ENCODE results near the gene PARP8. TPM values are rescaled to one million over a fixed set of nuclear protein-coding genes. Genes with fewer than 3 reads are reported as not detected.

The PARP8 gene
- total and polyA plus RNA-seq, 2 of the 4 experiments (the other 2 are of a cell fraction) = 6.9 to 8.2 TPM

GRCh38 chr5:50730336-50730735 is 63.9 kb downstream of the PARP8 start:
- in situ Hi-C loops (cut with MboI; ENCODE audit: low sequenced_read_pairs) = no loop called here
- no peak overlapping the region for H3K18ac ChIP-seq (ENCODE audit: low read depth, low read length)
- H2BK20ac ChIP-seq (ENCODE audit: low read depth, low read length) = no peak overlapping the region
- H3K4me2 ChIP-seq (ENCODE audit: low read depth, low read length) = no peak overlapping the region
- no peaks in the 10 kb centered on the region for H3K9me3 ChIP-seq (ENCODE audit: control insufficient read depth, insufficient read depth, low read length)
- no peak overlapping the region for H3K23ac ChIP-seq (ENCODE audit: low read depth, low read length)
- H4K5ac ChIP-seq (ENCODE audit: low read depth, low read length) = no peak overlapping the region
- no peaks in the 10 kb centered on the region for H3K4me1 ChIP-seq (ENCODE audit: control insufficient read depth, insufficient read depth, low read length)
- no peaks in the 10 kb centered on the region for H3K27me3 ChIP-seq (ENCODE audit: control insufficient read depth, insufficient read depth, low read length)
- H3K9me1 ChIP-seq (ENCODE audit: insufficient read depth, low read length) = no peaks in the 10 kb centered on the region; the same call in 1 of the 2 replicates
- no peak overlapping the region for H3K9ac ChIP-seq (ENCODE audit: low read depth, low read length)
- H3K4ac ChIP-seq (ENCODE audit: low read depth, low read length) = no peak overlapping the region
- dilution Hi-C loops (cut with HindIII; ENCODE audit: low sequenced_read_pairs, unreplicated experiment) = no loop called here
- H3K14ac ChIP-seq (replicated peaks; ENCODE audit: low read depth, low read length) = no peak overlapping the region
- no CpG with 5 or more reads among the region's 5 CpGs for WGBS, 2 experiments (ENCODE audit: extremely low coverage in 2 of 2, insufficient read length in 1 of 2)
- intact Hi-C loops (cut with micrococcal nuclease) = no loop called here
- H2AK5ac ChIP-seq (ENCODE audit: low read depth, low read length) = no peak overlapping the region
- ChIA-PET POLR2A (ENCODE audit: unreplicated experiment) (no interaction called here), CTCF (no interaction called here)
- no peak overlapping the region for H2BK15ac ChIP-seq (ENCODE audit: low read depth, low read length)
- peaks cover 0 to 11% of the 10 kb centered on the region in 2 experiments; a peak in 3 of 4 replicates for H3K79me1 ChIP-seq (ENCODE audit: low read depth in 1 of 2, low read length in 2 of 2)
- DNase-seq = no peak
- H4K20me1 ChIP-seq (ENCODE audit: insufficient read depth, low read length) = peaks cover 5% of the 10 kb centered on the region; the same call in 1 of the 2 replicates
- H2AFZ ChIP-seq (replicated peaks; ENCODE audit: low read length, poor library complexity) = no peak overlapping the region
- TF ChIP-seq RCOR1 (IDR thresholded peaks at IDR 0.05; ENCODE audit: insufficient replicate concordance, low read length) (no peak), POLR2A (IDR thresholded peaks at IDR 0.05; ENCODE audit: low read depth, low read length) (no peak), MAZ (IDR thresholded peaks at IDR 0.05; ENCODE audit: borderline replicate concordance, low read depth, low read length) (no peak), RFX5 (IDR thresholded peaks at IDR 0.05; ENCODE audit: low read depth, low read length) (no peak), FOS (IDR thresholded peaks at IDR 0.05; ENCODE audit: low read depth, low read length) (no peak), RAD21 (IDR thresholded peaks at IDR 0.05; ENCODE audit: low read length) (no peak), CEBPB (IDR thresholded peaks at IDR 0.05; ENCODE audit: low read depth, low read length) (no peak)
- BruUV-seq (replicated peaks) = no TSS peak
- no peak overlapping the region for H4K91ac ChIP-seq (ENCODE audit: insufficient read depth, low read depth, low read length)
- ATAC-seq (ENCODE audit: low read depth) = no peak
- H3K27ac ChIP-seq (ENCODE audit: insufficient read depth, low read length) = no peak overlapping the region
- H4K8ac ChIP-seq (ENCODE audit: low read depth in 2 of 2, low read length in 2 of 2) = no peak overlapping the region
- no peak overlapping the region for H3K4me3 ChIP-seq (ENCODE audit: insufficient read depth, low read depth, low read length)
- H2AK9ac ChIP-seq (replicated peaks; ENCODE audit: low read depth, low read length, poor library complexity) = no peak overlapping the region
- no peak overlapping the region for H2BK5ac ChIP-seq (ENCODE audit: low read depth, low read length, poor library complexity, severe bottlenecking)
- H3K56ac ChIP-seq (ENCODE audit: extremely low read depth, insufficient read depth, low read length) = no peak overlapping the region
- no peaks in the 10 kb centered on the region for H3K36me3 ChIP-seq (ENCODE audit: control insufficient read depth, insufficient read depth, low read length)
- no peak overlapping the region for H2BK120ac ChIP-seq (ENCODE audit: low read depth, low read length)

All from IMR-90 (cell line).